ENCODE data around the gene TERB1. TPM values are rescaled to one million over a fixed set of nuclear protein-coding genes. Genes with fewer than 3 reads are reported as not detected.
"Not testable (repeated sequence)": the region's sequence is repeated elsewhere in the genome, so short reads cannot be mapped to it uniquely, and the experiment has no call there.

Gene TERB1
- total RNA-seq, 1 donor from 2014 or later: not detected

GRCh38 chr16:66830422-66831404 is 29.3 kb upstream of the TERB1 start, which contains the start of gene NAE1:
Gene NAE1, minus strand, starts transcription at chr16:66830976. Its CDS starts 77 bp downstream, at chr16:66830899.
- peak; percentile 74 to 88 for DNase-seq (ENCODE audit: low read depth in 2 of 2)

- DNase-seq (ENCODE audit: low read depth in 2 of 2): no peak
Measured at GRCh38 chr16:66824006-66824405, 22.6 kb upstream of the TERB1 start.

- DNase-seq (ENCODE audit: low read depth in 2 of 2): no peak
Measured at GRCh38 chr16:66814734-66815133, 13.3 kb upstream of the TERB1 start.

- DNase-seq (ENCODE audit: low read depth in 2 of 2): no peak
Measured at GRCh38 chr16:66811043-66811442, 9.7 kb upstream of the TERB1 start.

- DNase-seq (ENCODE audit: low read depth in 2 of 2): no peak
Measured at GRCh38 chr16:66810391-66810790, 9.0 kb upstream of the TERB1 start.

GRCh38 chr16:66809765-66810164 is 8.4 kb upstream of the TERB1 start:
- no peak for DNase-seq (ENCODE audit: low read depth in 2 of 2)

GRCh38 chr16:66802159-66802558 is 775 bp upstream of the TERB1 start:
- no peak for DNase-seq (ENCODE audit: low read depth in 2 of 2)

GRCh38 chr16:66800856-66801255 is 528 bp downstream of the TERB1 start:
- no peak for DNase-seq (ENCODE audit: low read depth in 2 of 2)

GRCh38 chr16:66798161-66798560 is 3.2 kb downstream of the TERB1 start:
- DNase-seq (ENCODE audit: low read depth in 2 of 2): no peak

- DNase-seq (ENCODE audit: low read depth in 2 of 2): not testable (repeated sequence)
Measured at GRCh38 chr16:66793984-66794383, 7.4 kb downstream of the TERB1 start.

GRCh38 chr16:66790130-66790733 is 11.2 kb downstream of the TERB1 start:
- no peak for DNase-seq (ENCODE audit: low read depth in 2 of 2)

- no peak for DNase-seq (ENCODE audit: low read depth in 2 of 2)
Measured at GRCh38 chr16:66787427-66787826, 14.0 kb downstream of the TERB1 start.

GRCh38 chr16:66786551-66786950 is 14.8 kb downstream of the TERB1 start:
- no peak for DNase-seq (ENCODE audit: low read depth in 2 of 2)

GRCh38 chr16:66776457-66776856 is 24.9 kb downstream of the TERB1 start:
- DNase-seq (ENCODE audit: low read depth in 2 of 2): no peak

GRCh38 chr16:66774981-66775380 is 26.4 kb downstream of the TERB1 start:
- peak in 1 of 2 donors; percentile 4 for DNase-seq (ENCODE audit: low read depth in 2 of 2)

GRCh38 chr16:66758086-66758485 is 43.3 kb downstream of the TERB1 start:
- DNase-seq (ENCODE audit: low read depth in 2 of 2): no peak

- no peak for DNase-seq (ENCODE audit: low read depth in 2 of 2)
Measured at GRCh38 chr16:66754819-66755218, 46.6 kb downstream of the TERB1 start.

GRCh38 chr16:66754211-66754610 is 47.2 kb downstream of the TERB1 start:
- DNase-seq (ENCODE audit: low read depth in 2 of 2): no peak

- DNase-seq (ENCODE audit: low read depth in 2 of 2): no peak
Measured at GRCh38 chr16:66752958-66753357, 48.4 kb downstream of the TERB1 start.

GRCh38 chr16:66752379-66752778 is 49.0 kb downstream of the TERB1 start:
- no peak for DNase-seq (ENCODE audit: low read depth in 2 of 2)

- no peak for DNase-seq (ENCODE audit: low read depth in 2 of 2)
Measured at GRCh38 chr16:66751992-66752322, 49.4 kb downstream of the TERB1 start.

GRCh38 chr16:66751303-66751991 is 49.9 kb downstream of the TERB1 start, which contains the start of gene DYNC1LI2:
Gene DYNC1LI2, minus strand, starts transcription at chr16:66751609. Its CDS starts 18 bp downstream, at chr16:66751591.
- DNase-seq (ENCODE audit: low read depth in 2 of 2): peak; percentile 23 to 73
